ENCODE measurements around the gene HEY2. TPM values are rescaled to one million over a fixed set of nuclear protein-coding genes. Genes with fewer than 3 reads are reported as not detected.

The HEY2 gene
- total and polyA plus RNA-seq, 2 of the 8 experiments (the other 6 are each of a cell fraction or from before 2014, with no cell fraction given), result 9.1 to 16.2 TPM

GRCh38 chr6:125809570-125810170 lies 60.2 kb downstream of the HEY2 start:
- H3K14ac ChIP-seq (ENCODE audit: insufficient read length), result no peak overlapping the region
- peaks cover 3% of the 10 kb centered on the region; the same call in 1 of the 2 replicates for H3K79me1 ChIP-seq (ENCODE audit: low read depth, low read length)
- no peak overlapping the region for H3K18ac ChIP-seq (ENCODE audit: extremely low read depth, low read length)
- no peak overlapping the region for H2BK5ac ChIP-seq (ENCODE audit: low read depth, low read length)
- FAIRE-seq, result no peak
- no peak overlapping the region for H4K8ac ChIP-seq (ENCODE audit: extremely low read depth, insufficient read depth, low read length)
- no peak overlapping the region for H2AFZ ChIP-seq (ENCODE audit: low read length)
- H2BK12ac ChIP-seq (ENCODE audit: low read depth, low read length), result no peak overlapping the region
- H2BK20ac ChIP-seq (ENCODE audit: low read length), result no peak overlapping the region
- H3K79me2 ChIP-seq (ENCODE audit: control insufficient read depth in 1 of 2, insufficient read depth in 2 of 2, low read length in 2 of 2), result no peaks in the 10 kb centered on the region
- H3K9me3 ChIP-seq (ENCODE audit: insufficient read depth in 2 of 2, low read depth in 1 of 2, low read length in 1 of 2), result no peaks in the 10 kb centered on the region
- H3K27me3 ChIP-seq (replicated peaks in 1 of 4; ENCODE audit: control insufficient read depth in 3 of 4, extremely low read depth in 1 of 4, insufficient read depth in 3 of 4, low read length in 3 of 4), result no peaks in the 10 kb centered on the region
- no peak overlapping the region for H3K4me2 ChIP-seq (ENCODE audit: insufficient read depth in 1 of 2, low read depth in 2 of 2, low read length in 2 of 2)
- H4K5ac ChIP-seq (ENCODE audit: insufficient read length, low read depth, low read length), result no peak overlapping the region
- H3K23ac ChIP-seq (ENCODE audit: insufficient read length), result no peak overlapping the region
- WGBS, 2 experiments (ENCODE audit: extremely low coverage in 1 of 2, insufficient coverage in 1 of 2, insufficient read length in 1 of 2, insufficient replicate concordance in 2 of 2, low coverage in 1 of 2, low lambda C conversion rate in 2 of 2, missing lambda C conversion rate in 1 of 2), result 96% methylated on average over 3 of the region's 3 CpGs; no CpG with 5 or more reads in 1 of the 2 experiments
- no peak overlapping the region for H2AK5ac ChIP-seq (ENCODE audit: low read depth, low read length)
- no peaks in the 10 kb centered on the region for H3K4me1 ChIP-seq (replicated peaks in 1 of 4; ENCODE audit: control insufficient read depth in 3 of 4, insufficient read depth in 4 of 4, low read length in 3 of 4)
- H2BK120ac ChIP-seq (replicated peaks; ENCODE audit: low read depth, low read length), result no peak overlapping the region
- H3K23me2 ChIP-seq (ENCODE audit: low read depth, low read length), result no peaks in the 10 kb centered on the region
- H4K20me1 ChIP-seq (replicated peaks in 1 of 2; ENCODE audit: control insufficient read depth in 1 of 2, insufficient read depth in 2 of 2, low read length in 2 of 2), result no peaks in the 10 kb centered on the region
- no peak overlapping the region for H2BK15ac ChIP-seq (ENCODE audit: low read length)
- no peak overlapping the region for H3K4ac ChIP-seq (replicated peaks; ENCODE audit: insufficient read length, low read depth, low read length)
- CTCF ChIA-PET (ENCODE audit: partially characterized antibody), result interaction anchor here (0.7 to 3.0 kb wide), 6 partner anchors 16 to 498 kb away, joined by 3 to 13 read pairs (median 5); partner anchors contain the start of gene NCOA7
- no peak overlapping the region for H3K9ac ChIP-seq (replicated peaks in 1 of 4; ENCODE audit: extremely low read depth in 1 of 4, low read depth in 3 of 4, low read length in 3 of 4)
- no peaks in the 10 kb centered on the region for H3K36me3 ChIP-seq (ENCODE audit: control insufficient read depth in 2 of 4, insufficient read depth in 4 of 4, low read length in 3 of 4)
- no peak overlapping the region for H3K56ac ChIP-seq (replicated peaks; ENCODE audit: insufficient read length, low read depth, low read length)
- no peak for DNase-seq (ENCODE audit: low read depth in 1 of 2, low spot score in 2 of 2)
- POLR2A ChIA-PET (ENCODE audit: partially characterized antibody), result interaction anchor here (1.3 kb wide), 1 partner anchor 11 kb away, joined by 3 read pairs; no protein-coding TSS in a partner anchor
- H3K27ac ChIP-seq (ENCODE audit: low read depth, low read length), result no peak overlapping the region
- H4K91ac ChIP-seq (replicated peaks; ENCODE audit: insufficient read length, low read length), result no peak overlapping the region
- no peak overlapping the region for H3K4me3 ChIP-seq (ENCODE audit: extremely low read depth in 1 of 4, insufficient read depth in 2 of 4, low read depth in 3 of 4, low read length in 4 of 4)
- TF ChIP-seq SIN3A (conservative IDR thresholded peaks at IDR 0.05 in 1 of 2, IDR thresholded peaks at IDR 0.05 in 1 of 2; ENCODE audit: low read depth in 1 of 2, low read length in 2 of 2) (no peak), EZH2 (IDR thresholded peaks at IDR 0.05; ENCODE audit: low read depth, low read length, severe bottlenecking) (no peak), POU5F1 (IDR thresholded peaks at IDR 0.05; ENCODE audit: low read depth, low read length) (no peak), KDM4A (IDR thresholded peaks at IDR 0.05; ENCODE audit: low read depth, low read length, severe bottlenecking) (no peak), SP4 (IDR thresholded peaks at IDR 0.05; ENCODE audit: low read length) (no peak), CEBPB (IDR thresholded peaks at IDR 0.05; ENCODE audit: low read depth, low read length) (no peak), TBP (IDR thresholded peaks at IDR 0.05; ENCODE audit: low read depth, low read length) (no peak), RBBP5 (IDR thresholded peaks at IDR 0.05; ENCODE audit: borderline replicate concordance, low read depth, low read length) (no peak), SP1 (IDR thresholded peaks at IDR 0.05; ENCODE audit: low read depth, low read length) (no peak), ASH2L (IDR thresholded peaks at IDR 0.05; ENCODE audit: low read length) (no peak), CTBP2 (IDR thresholded peaks at IDR 0.05; ENCODE audit: borderline replicate concordance, insufficient read depth, insufficient read length, low read length) (no peak), MAFK (IDR thresholded peaks at IDR 0.05; ENCODE audit: low read depth, low read length) (no peak), PHF8 (conservative IDR thresholded peaks at IDR 0.05; ENCODE audit: low read depth, low read length) (no peak), FOSL1 (IDR thresholded peaks at IDR 0.05; ENCODE audit: insufficient read depth, low read depth, low read length) (no peak)

All from H1 (cell line).